Measurements from ENCODE around the gene LRIT2.

Gene LRIT2, protein sequence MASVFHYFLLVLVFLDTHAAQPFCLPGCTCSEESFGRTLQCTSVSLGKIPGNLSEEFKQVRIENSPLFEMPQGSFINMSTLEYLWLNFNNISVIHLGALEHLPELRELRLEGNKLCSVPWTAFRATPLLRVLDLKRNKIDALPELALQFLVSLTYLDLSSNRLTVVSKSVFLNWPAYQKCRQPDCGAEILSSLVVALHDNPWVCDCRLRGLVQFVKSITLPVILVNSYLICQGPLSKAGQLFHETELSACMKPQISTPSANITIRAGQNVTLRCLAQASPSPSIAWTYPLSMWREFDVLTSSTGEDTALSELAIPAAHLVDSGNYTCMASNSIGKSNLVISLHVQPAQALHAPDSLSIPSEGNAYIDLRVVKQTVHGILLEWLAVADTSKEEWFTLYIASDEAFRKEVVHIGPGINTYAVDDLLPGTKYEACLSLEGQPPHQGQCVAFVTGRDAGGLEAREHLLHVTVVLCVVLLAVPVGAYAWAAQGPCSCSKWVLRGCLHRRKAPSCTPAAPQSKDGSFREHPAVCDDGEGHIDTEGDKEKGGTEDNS

DNA sequence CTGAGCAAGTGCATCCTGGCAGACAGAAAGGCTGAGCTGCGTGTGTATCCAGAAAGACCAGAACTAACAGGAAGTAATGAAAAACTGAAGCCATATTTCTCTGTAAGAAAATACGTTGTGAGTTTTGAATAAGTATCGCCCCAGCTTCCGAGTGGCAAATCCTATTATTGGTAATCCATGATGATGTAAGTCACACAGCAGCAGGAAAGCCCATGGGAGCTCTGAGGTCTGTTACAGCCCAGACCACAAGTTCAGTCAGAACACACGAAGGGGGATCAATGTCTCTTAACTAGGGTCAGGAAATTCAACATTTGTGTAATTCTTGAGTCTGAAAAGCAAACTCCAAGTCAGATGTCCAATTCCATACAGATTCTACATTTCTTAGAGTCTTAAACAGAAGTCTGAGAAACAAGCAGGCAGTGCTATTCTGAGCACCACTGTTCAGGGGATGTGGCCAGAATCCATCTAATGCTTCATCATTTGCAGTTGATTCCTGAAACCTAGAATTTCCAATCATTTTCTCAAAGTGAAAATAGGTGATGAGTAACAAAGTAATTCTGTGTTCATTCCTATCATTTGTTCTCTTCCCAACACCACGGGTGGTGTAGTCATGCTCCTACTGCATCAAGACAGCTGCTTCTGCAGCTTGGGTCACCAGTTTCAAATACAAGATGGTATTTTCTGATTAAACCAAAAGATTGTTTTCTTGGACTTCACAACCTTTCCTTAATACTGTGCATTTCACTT is at the start of gene LRIT2:
TSS of gene LRIT2 (minus strand) at position 118 of the 747 bp plus-strand sequence. CDS start at position 94, 24 bp downstream.
- no peak for DNase-seq

DNA sequence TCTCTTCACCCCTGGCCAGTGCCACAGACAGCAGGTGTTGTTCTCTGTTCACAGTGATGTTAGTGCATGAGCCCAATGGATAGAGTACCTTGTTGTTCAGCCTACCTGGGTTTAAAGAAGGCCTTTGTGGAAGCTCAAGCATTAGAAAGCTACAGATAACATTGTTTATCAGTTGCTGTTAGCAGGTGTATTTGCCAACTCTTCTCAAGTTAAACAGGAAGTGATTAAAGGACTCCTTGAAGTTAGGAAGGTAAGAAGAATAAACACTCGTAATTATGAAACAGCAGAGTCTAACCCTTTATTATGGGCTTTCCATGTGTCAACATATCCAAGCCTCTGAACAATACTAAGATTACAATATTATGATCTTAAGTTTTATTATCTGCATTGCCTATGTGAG is 45.4 kb upstream of the LRIT2 start:
- no peak for DNase-seq

DNA sequence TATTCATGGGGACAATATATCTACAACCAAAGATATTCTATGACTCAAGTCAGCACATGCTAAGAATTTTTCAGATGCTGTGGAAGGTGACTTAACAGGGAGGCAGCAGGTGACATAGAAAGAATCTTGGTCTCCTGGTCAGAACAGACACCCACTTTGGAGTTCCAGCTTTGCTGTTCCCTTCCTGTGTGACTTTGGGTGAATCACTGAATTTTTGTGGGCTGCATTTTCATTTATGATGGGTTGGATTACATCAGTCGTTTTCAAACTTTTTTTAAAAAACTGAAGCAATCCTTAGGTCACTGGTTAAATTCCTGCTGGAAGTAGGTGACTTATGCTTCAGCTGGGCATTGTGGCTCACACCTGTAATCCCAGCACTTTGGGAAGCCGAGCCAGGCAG is 44.4 kb upstream of the LRIT2 start:
- no peak for DNase-seq

DNA sequence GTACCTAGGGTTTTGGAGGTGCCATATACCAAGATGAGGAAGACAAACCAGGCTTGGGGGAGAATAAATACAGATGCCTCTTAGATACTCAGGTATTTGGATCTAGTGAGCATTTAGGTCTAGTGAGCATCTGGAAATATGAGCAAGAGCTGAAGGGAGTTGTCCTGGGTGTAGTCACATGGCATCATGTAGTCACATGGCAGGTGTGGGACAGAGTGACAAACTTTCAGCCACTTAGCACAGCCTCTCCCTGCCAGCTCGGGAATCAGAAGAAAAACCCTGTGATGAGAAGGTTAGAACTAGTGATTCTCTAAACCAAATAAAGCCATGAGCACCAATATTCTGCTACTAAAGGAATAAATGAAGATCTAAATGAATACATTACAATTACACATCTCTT is 43.8 kb upstream of the LRIT2 start:
- DNase-seq, result no peak

DNA sequence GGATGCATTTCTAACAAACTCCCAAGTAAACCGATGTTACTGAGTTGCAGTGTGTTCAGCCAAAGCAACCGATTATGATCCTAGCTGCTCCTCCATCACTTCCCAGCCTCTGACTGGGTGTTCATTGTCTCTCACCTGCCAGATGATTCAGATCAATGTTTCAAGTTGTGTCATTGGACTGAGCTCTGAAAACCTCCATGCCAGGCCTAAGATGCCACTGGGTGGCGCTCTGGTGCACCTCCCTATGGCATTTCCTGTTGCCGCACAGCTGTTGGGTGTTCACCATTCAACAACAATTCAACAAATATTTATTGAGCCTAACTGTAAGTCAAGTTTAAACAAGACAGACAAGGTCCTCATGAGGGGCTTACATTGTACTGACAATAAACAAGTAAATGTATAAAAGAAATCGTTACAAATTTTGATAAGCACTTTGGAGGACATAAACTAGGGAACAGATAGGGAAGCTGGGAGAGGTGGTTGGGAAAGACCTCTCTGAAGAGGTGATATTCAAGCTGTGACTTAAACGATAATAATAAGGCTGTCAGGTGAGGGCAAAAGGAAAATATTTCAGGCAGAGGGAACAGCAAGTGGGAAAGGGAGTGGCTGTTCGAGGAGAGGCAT is 42.3 kb upstream of the LRIT2 start:
- DNase-seq, result peak in 11 of 58 donors; percentile 2 to 40 (median 14)

DNA sequence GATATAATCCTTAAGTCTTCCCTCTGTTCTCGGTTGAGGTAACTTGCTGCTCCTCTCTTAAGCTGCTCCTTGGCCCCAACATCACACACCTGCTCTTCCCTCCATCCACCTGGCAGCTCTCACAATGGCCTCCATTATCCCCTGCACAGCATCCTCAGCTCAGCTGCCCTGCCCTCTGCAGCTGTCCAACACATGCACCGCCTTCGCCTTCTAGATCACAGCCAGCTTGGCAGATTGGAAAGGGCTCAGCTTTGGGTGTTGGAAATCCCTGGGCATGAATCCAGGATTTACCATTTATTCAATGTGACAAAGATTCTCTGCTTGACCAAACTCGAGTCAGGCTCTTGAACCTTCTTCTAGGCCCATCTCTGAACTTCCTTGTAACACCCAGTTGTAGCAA is 40.1 kb upstream of the LRIT2 start:
- DNase-seq, result peak in 17 of 58 donors; percentile 2 to 47 (median 20)

DNA sequence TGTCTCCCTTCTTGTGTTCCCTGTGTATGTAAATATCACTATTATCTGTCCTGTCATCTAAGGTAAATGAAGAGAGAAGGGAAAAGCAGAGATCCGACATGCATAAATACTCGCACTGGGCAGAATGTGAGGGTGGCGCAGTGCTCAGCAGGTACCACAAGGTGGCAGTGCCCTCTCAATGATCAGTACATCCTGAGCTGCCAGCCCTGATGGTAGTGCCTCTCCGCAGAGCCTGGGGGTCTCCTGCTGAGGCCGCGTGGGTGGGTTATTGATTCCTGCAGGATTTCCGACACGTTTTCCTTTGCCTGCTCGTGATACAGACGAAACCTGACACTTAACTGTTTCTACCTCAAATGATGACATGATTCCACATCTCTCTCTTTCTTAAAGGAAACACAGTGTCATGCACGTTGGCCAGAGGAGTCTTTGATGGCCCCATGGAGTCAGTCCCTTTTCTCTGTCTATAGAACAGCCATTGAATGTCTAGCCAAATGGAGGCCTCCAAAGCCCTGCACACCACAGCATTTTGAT is 39.3 kb upstream of the LRIT2 start:
- peak in 55 of 58 donors; percentile 36 to 84 (median 61) for DNase-seq

GRCh38 chr10:84263716-84264115 is 38.4 kb upstream of the LRIT2 start:
- DNase-seq, result no peak

DNA sequence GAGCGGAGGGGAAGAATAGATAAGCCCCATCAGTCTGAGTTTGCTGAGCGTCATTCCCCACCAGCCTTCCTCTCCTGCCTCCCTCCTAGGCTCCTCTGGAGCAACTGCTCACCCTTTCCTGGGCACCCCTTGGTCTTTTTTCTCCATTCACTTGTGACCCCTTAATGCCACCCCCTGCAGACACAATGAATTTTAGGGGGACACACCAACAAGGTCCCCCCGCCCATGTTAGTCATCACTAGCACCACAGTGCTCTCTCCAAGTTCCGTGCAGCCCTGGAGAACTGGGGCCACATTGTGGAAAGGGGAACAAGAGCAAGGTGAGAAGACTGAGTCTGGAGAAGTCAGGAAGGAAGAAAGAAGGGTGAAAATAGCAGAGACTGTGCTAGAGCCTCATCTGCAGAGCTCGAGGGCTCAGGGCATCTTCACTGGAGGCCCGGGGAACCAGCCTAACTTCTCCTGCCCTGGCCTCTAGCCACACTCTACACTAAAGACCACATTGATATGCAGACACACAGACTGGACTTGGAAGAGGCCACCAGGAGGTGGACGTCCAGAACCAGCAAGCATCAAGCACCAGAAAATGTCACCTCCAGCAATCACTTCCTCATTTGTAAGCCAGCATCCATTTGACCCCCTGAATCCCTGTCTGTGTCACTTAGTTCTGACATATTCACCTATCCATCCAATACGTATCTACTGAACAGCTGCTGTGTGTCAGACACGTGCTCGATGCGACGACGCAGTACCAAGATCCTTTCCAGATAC is 37.0 kb upstream of the LRIT2 start:
- DNase-seq, result no peak

DNA sequence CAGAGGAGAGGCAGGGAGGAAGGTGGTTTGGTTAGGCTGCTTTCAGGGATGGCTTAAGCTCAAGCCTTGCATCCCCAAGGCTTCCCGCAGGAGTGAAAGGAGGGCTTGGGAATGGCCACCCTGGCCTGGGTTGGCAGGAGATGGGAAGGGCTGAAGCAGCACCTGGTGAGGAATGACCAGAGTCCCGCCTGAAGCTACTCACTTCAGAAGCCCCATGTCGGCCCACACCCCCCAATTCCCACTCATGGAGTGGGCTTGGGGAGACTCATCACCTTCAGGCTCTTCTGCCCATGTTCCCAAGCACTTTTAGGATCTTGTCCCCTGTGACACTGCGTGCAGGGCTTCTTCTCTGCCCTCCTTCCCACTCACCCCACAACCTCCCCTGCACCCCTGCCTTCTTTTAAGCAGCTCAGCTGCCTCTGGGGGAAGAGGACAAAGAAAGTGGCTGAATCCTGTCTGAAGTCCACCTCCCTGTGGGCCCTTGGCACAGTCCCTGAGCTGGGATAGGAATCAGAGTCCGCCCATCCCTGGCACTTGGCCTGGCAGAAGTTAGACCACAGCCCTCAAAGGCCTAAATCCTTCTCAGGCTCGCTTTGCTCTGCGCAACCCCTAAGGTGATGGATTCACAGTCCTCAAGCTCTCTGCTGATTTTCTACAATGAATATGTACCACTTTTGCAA is 36.0 kb upstream of the LRIT2 start:
- DNase-seq, result peak in 1 of 58 donors; percentile 20

- DNase-seq, result no peak
Measured at GRCh38 chr10:84258034-84258695, 32.8 kb upstream of the LRIT2 start.

- DNase-seq, result no peak
Measured at GRCh38 chr10:84257343-84258020, 32.1 kb upstream of the LRIT2 start.

- DNase-seq, result peak in 33 of 58 donors; percentile 9 to 70 (median 37)
Measured at GRCh38 chr10:84256510-84257342, 31.4 kb upstream of the LRIT2 start.

DNA sequence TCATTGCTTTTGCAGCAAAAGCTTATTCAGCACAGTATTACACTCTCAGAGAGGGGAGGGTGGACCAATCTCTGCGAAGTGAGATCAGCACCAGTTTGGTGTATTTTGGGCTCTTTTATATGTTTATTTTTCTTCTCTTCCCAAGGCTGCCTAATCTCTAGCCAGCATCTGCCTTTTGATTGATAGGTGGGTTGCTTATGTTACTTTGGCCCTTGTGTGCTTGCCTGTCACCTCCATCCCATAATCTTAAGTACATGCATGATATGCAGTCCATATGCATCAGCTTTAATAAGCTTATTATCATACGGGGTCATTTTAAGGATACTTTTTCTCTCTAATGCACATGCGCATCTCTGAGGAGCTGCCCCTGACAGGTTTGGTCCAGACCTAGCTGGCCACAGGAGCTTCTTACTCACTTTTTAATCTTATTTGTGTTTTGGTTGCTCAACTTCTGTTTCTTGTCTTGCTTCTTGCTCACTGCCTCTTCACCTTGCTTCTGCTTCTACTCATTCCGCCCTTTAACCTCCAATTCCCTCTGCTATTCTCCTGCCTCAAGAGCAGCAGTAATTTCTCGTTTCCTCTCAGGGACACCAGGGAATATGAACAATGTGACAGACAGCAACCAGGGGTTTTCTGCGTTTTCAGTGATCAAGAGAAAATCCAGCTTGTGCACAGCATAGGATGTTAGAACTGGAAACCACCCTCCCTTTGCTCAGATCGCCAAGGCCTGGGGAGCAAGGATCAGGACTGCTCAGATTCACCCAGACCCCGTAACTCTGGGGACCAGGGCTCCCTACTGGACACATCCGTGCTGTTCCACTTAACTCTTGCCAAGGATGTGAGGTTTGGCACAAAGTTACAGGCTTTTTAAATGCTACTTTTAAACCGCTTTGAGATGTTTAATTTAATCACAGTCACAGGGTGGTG is 29.5 kb upstream of the LRIT2 start:
- DNase-seq, result no peak

- DNase-seq, result no peak
Measured at GRCh38 chr10:84248794-84249193, 23.4 kb upstream of the LRIT2 start.

GRCh38 chr10:84247496-84247895 is 22.2 kb upstream of the LRIT2 start:
- no peak for DNase-seq

All from anterior cingulate cortex (tissue), 58 donors.